HCT116 (cell line): ENCODE results near the gene CBX5. TPM values are rescaled to one million over a fixed set of nuclear protein-coding genes. Genes with fewer than 3 reads are reported as not detected.

ENCODE experiments used
- ATAC-seq: fragments of 200-7000 bp; cut with Tn5 transposase; 2 replicates; pipeline ENCODE4 v1.9.1; 2020; ENCODE audit warnings: mild to moderate bottlenecking, moderate library complexity
- BruUV-seq: library from RNA; stranded (reverse); fragments of 400-500 nt; replicated peaks from 2 replicates; lab custom pipeline; 2021; lab: Mats Ljungman, UMichigan
- CTCF ChIA-PET: fragments of 300-600 bp; sonication (Branson Sonifier 250); formaldehyde crosslinking; loops from one replicate; lab custom pipeline; 2021; ENCODE audit warnings: antibody characterized with exemption; lab: Charles Lee
- POLR2A ChIA-PET: fragments of 300-600, 350-600 bp; sonication (Branson Sonifier 250); formaldehyde crosslinking; loops from one replicate; lab custom pipeline; 2021; ENCODE audit warnings: antibody characterized with exemption; lab: Charles Lee
- RAD21 ChIA-PET, 2 experiments: fragments of 300-600 bp; sonication (Branson Sonifier 250); formaldehyde crosslinking; loops; one replicate each; lab custom pipeline; 2023; ENCODE audit warnings: low total read pairs in 2 of 2; ENCODE audit not compliant: uncharacterized antibody in 2 of 2, unreplicated experiment in 2 of 2, low non-redundant PET in 1 of 2; lab: Charles Lee
- DNase-seq: peaks from one replicate; pipeline ENCODE4 v3.0.0-alpha.2; 2010; ENCODE audit warnings: low read depth, low spot score
- H2AFZ ChIP-seq: fragments of 200-600 bp; shearing (Covaris generic), sonication (generic); 2 replicates; pipeline ENCODE4 v1.6.1; 2017; ENCODE audit warnings: low read depth, mixed run types, mixed read lengths, antibody characterized with exemption, low read length; ENCODE audit not compliant: poor library complexity, severe bottlenecking
- H3K27ac ChIP-seq: 2 replicates; pipeline ENCODE4 v1.5.1; 2012; ENCODE audit warnings: low read depth, low read length
- H3K27me3 ChIP-seq: fragments of 200-600 bp; sonication (generic); 2 replicates; pipeline ENCODE4 v1.6.1; 2016; ENCODE audit warnings: mixed run types, low read length, mixed read lengths; ENCODE audit not compliant: insufficient read depth
- H3K36me3 ChIP-seq, 2 experiments: fragments of 200-500 bp in 1 of 2; fragments of 200-600 bp in 1 of 2; sonication (Bioruptor generic) in 1 of 2; sonication (generic) in 1 of 2; 2 replicates each; pipeline versions ENCODE4 v1.5.1 to v1.6.1; 2014 to 2016; ENCODE audit warnings: low read length in 2 of 2, inconsistent platforms in 1 of 2, mixed read lengths in 1 of 2, mixed run types in 1 of 2; ENCODE audit not compliant: insufficient read depth in 2 of 2, control insufficient read depth in 1 of 2
- H3K4me1 ChIP-seq, 2 experiments: fragments of 200-600 bp in 1 of 2; sonication (generic) in 1 of 2; 2 replicates each; pipeline versions ENCODE4 v1.5.1 to v1.6.1; 2012 to 2017; ENCODE audit warnings: low read length in 2 of 2, inconsistent platforms in 1 of 2, mild to moderate bottlenecking in 1 of 2, mixed read lengths in 1 of 2, mixed run types in 1 of 2, moderate library complexity in 1 of 2; ENCODE audit not compliant: insufficient read depth in 2 of 2, control insufficient read depth in 1 of 2
- H3K4me2 ChIP-seq: fragments of 200-600 bp; sonication (generic); 2 replicates; pipeline ENCODE4 v1.6.1; 2017; ENCODE audit warnings: mixed run types, low read length, mixed read lengths
- H3K4me3 ChIP-seq, 2 experiments: fragments of 200-600 bp in 1 of 2; sonication (generic) in 1 of 2; replicated peaks in 1 of 2; 2 replicates each; pipeline ENCODE4 v1.5.1; 2011 to 2016; ENCODE audit warnings: low read length in 2 of 2, control low read depth in 1 of 2, low read depth in 1 of 2, mild to moderate bottlenecking in 1 of 2, mixed read lengths in 1 of 2, mixed run types in 1 of 2
- H3K79me2 ChIP-seq: fragments of 200-600 bp; sonication (generic); 2 replicates; pipeline ENCODE4 v1.6.1; 2017; ENCODE audit warnings: mild to moderate bottlenecking, mixed run types, low read length, moderate library complexity, mixed read lengths; ENCODE audit not compliant: insufficient read depth
- H3K9ac ChIP-seq: fragments of 200-600 bp; sonication (generic); 2 replicates; pipeline ENCODE4 v1.6.1; 2016; ENCODE audit warnings: low read length, mixed read lengths
- H3K9me2 ChIP-seq: fragments of 200-600 bp; sonication (generic), shearing (Covaris generic); 2 replicates; pipeline ENCODE4 v1.6.1; 2017; ENCODE audit warnings: mixed run types, mild to moderate bottlenecking, moderate library complexity; ENCODE audit not compliant: insufficient read depth
- H3K9me3 ChIP-seq, 2 experiments: fragments of 200-500 bp in 1 of 2; fragments of 200-600 bp in 1 of 2; sonication (Bioruptor generic) in 1 of 2; sonication (generic) in 1 of 2; 2 replicates each; pipeline ENCODE4 v1.6.1; 2014 to 2017; ENCODE audit warnings: low read length in 2 of 2, mixed read lengths in 2 of 2, inconsistent platforms in 1 of 2, low read depth in 1 of 2, mild to moderate bottlenecking in 1 of 2, mixed run types in 1 of 2, moderate library complexity in 1 of 2; ENCODE audit not compliant: control insufficient read depth in 1 of 2, insufficient read depth in 1 of 2
- H4K20me1 ChIP-seq: fragments of 200-600 bp; sonication (generic), shearing (Covaris generic); 2 replicates; pipeline ENCODE4 v1.6.1; 2017; ENCODE audit warnings: mixed run types, mild to moderate bottlenecking, moderate library complexity; ENCODE audit not compliant: insufficient read depth
- ELF1 ChIP-seq: IDR thresholded peaks from 2 replicates; pipeline ENCODE4 v1.6.1; 2012; ENCODE audit warnings: low read depth, borderline replicate concordance
- MAX ChIP-seq: IDR thresholded peaks from 2 replicates; pipeline ENCODE4 v1.6.1; 2012
- RAD21 ChIP-seq: IDR thresholded peaks from 2 replicates; pipeline ENCODE4 v1.6.1; 2012; ENCODE audit warnings: low read depth, mild to moderate bottlenecking
- SP1 ChIP-seq: IDR thresholded peaks from 2 replicates; pipeline ENCODE4 v1.6.1; 2012; ENCODE audit warnings: low read depth
- intact Hi-C: fragments of 100-400 bp; cut with micrococcal nuclease; formaldehyde crosslinking; loops from 2 replicates; pipeline ENCODE4 v1.10.0; 2022
- total RNA-seq: library from RNA; stranded (reverse); gene quantifications from one replicate; pipeline ENCODE4 v1.2.1, GENCODE V29; 2021; ENCODE audit not compliant: unreplicated experiment

Gene CBX5
- total RNA-seq, 1 experiment from 2014 or later = 72.3 TPM

- no peaks in the 10 kb centered on the region for H3K9me3 ChIP-seq
- no TSS peak for BruUV-seq
- no peak for TF ChIP-seq SP1
- TF ChIP-seq MAX = no peak
- no peak for TF ChIP-seq ELF1
- no peak for TF ChIP-seq RAD21
- ATAC-seq = no peak
- intact Hi-C loops = no loop called here
- ChIA-PET CTCF (no interaction called here), RAD21 (no interaction called here), POLR2A (no interaction called here)
- 0 out of 4 replicates have a peak, but pooled peaks cover 0 to 3% of the 10 kb centered on the region in 2 experiments for H3K36me3 ChIP-seq
- no peak overlapping the region for H3K9ac ChIP-seq
- no peaks in the 10 kb centered on the region; a peak in 1 of 4 replicates for H3K4me1 ChIP-seq
- H3K27ac ChIP-seq = no peak overlapping the region
- H3K4me2 ChIP-seq = no peak overlapping the region
- no peak overlapping the region for H2AFZ ChIP-seq
- no peaks in the 10 kb centered on the region for H3K27me3 ChIP-seq
- no peaks in the 10 kb centered on the region for H3K9me2 ChIP-seq
- DNase-seq = no peak
- no peaks in the 10 kb centered on the region for H4K20me1 ChIP-seq
- no peak overlapping the region for H3K4me3 ChIP-seq
- peaks cover 10% of the 10 kb centered on the region; the same call in 1 of the 2 replicates for H3K79me2 ChIP-seq
Observed at GRCh38 chr12:54182086-54182485, 97.8 kb downstream of the CBX5 start.

Other genes with a start within 250 kb of the CBX5 start
- 1.1 TPM for gene HOXC5, start 247.1 kb downstream of the CBX5 start, total RNA-seq
- 1.5 TPM for gene HOXC4, start 226.3 kb downstream of the CBX5 start, total RNA-seq
- 43.6 TPM for gene SMUG1, start 91.1 kb downstream of the CBX5 start, total RNA-seq
- 1,878 TPM for gene HNRNPA1, start 604 bp upstream of the CBX5 start, total RNA-seq
- 1.3 TPM for gene NFE2, start 20.9 kb upstream of the CBX5 start, total RNA-seq
- 191 TPM for gene COPZ1, start 45.0 kb upstream of the CBX5 start, total RNA-seq
- gene GPR84, start 84.4 kb upstream of the CBX5 start, total RNA-seq = not detected
- 34.7 TPM for gene ZNF385A, start 104.6 kb upstream of the CBX5 start, total RNA-seq
- gene ITGA5, start 139.1 kb upstream of the CBX5 start, total RNA-seq = 49.7 TPM
- gene GTSF1, start 193.5 kb upstream of the CBX5 start, total RNA-seq = 229 TPM
- 1.1 TPM for gene NCKAP1L, start 217.6 kb upstream of the CBX5 start, total RNA-seq